IPS-18c (cell line): ENCODE data around the gene WEE2.
"Not testable (repeated sequence)": the region's sequence is repeated elsewhere in the genome, so short reads cannot be mapped to it uniquely, and the experiment has no call there.

Experiments
- H3K4me3 ChIP-seq: 2 replicates; pipeline ENCODE4 v1.7.0; 2013; ENCODE audit warnings: low read depth, mild to moderate bottlenecking, low read length, moderate library complexity; ENCODE audit not compliant: insufficient read depth
- H3K9me3 ChIP-seq: one replicate; pipeline ENCODE4 v1.6.1; 2013; ENCODE audit warnings: mild to moderate bottlenecking, low read length, moderate library complexity; ENCODE audit not compliant: control insufficient read depth, insufficient read depth

WEE2 gene

GRCh38 chr7:141737836-141738591, 29.9 kb downstream of the WEE2 start, which contains the start of gene SSBP1:
SSBP1 (plus strand) TSS chr7:141738358; CDS start chr7:141739167, 809 bp downstream.
- Histone ChIP-seq H3K4me3 (peak within 1 kb of the TSS; percentile 80), H3K9me3 (no peaks in the 10 kb centered on the region)

GRCh38 chr7:141738592-141739013, 30.4 kb downstream of the WEE2 start:
- peak overlapping the region; percentile 80 for H3K4me3 ChIP-seq

GRCh38 chr7:141739250-141739649, 31.1 kb downstream of the WEE2 start:
- peak overlapping the region; percentile 80 for H3K4me3 ChIP-seq
- no peaks in the 10 kb centered on the region for H3K9me3 ChIP-seq

More at GRCh38 chr7:141738592-141739013, 30.4 kb downstream of the WEE2 start:
- no peaks in the 10 kb centered on the region for H3K9me3 ChIP-seq

- H3K4me3 ChIP-seq, result no peak overlapping the region
Observed at GRCh38 chr7:141742229-141742628, 34.1 kb downstream of the WEE2 start.

GRCh38 chr7:141744131-141744530, 36.0 kb downstream of the WEE2 start:
- H3K4me3 ChIP-seq, result no peak overlapping the region

More at GRCh38 chr7:141742229-141742628, 34.1 kb downstream of the WEE2 start:
- no peaks in the 10 kb centered on the region for H3K9me3 ChIP-seq

GRCh38 chr7:141748396-141748795, 40.2 kb downstream of the WEE2 start:
- H3K4me3 ChIP-seq, result no peak overlapping the region
- H3K9me3 ChIP-seq, result peaks cover 2% of the 10 kb centered on the region

More at GRCh38 chr7:141744131-141744530, 36.0 kb downstream of the WEE2 start:
- H3K9me3 ChIP-seq, result no peaks in the 10 kb centered on the region

GRCh38 chr7:141751904-141752303, 43.8 kb downstream of the WEE2 start:
- H3K4me3 ChIP-seq, result not testable (repeated sequence)

GRCh38 chr7:141752634-141753033, 44.5 kb downstream of the WEE2 start:
- peaks cover 2% of the 10 kb centered on the region for H3K9me3 ChIP-seq
- H3K4me3 ChIP-seq, result no peak overlapping the region

More at GRCh38 chr7:141751904-141752303, 43.8 kb downstream of the WEE2 start:
- not testable (repeated sequence) for H3K9me3 ChIP-seq

- H3K9me3 ChIP-seq, result peaks cover 2% of the 10 kb centered on the region
- no peak overlapping the region for H3K4me3 ChIP-seq
Observed at GRCh38 chr7:141754939-141755338, 46.8 kb downstream of the WEE2 start.

GRCh38 chr7:141763797-141764196, 55.6 kb downstream of the WEE2 start, which contains the start of gene TAS2R3:
TAS2R3 (plus strand) TSS chr7:141764097; CDS start chr7:141764159, 62 bp downstream.
- Histone ChIP-seq H3K9me3 (peaks cover 2% of the 10 kb centered on the region), H3K4me3 (no peak within 1 kb of the TSS)

- not testable (repeated sequence) for H3K4me3 ChIP-seq
Observed at GRCh38 chr7:141770083-141770583, 62.0 kb downstream of the WEE2 start.

GRCh38 chr7:141776374-141776773, 68.2 kb downstream of the WEE2 start, which contains the start of gene TAS2R4:
TAS2R4 (plus strand) TSS chr7:141776674; CDS start chr7:141778489, 1,815 bp downstream.
- peaks cover 7% of the 10 kb centered on the region for H3K9me3 ChIP-seq

More at GRCh38 chr7:141770083-141770583, 62.0 kb downstream of the WEE2 start:
- H3K9me3 ChIP-seq, result not testable (repeated sequence)

More at GRCh38 chr7:141776374-141776773, 68.2 kb downstream of the WEE2 start, which contains the start of gene TAS2R4:
- no peak within 1 kb of the TSS for H3K4me3 ChIP-seq
